K562 (cell line): ENCODE data around the gene CLIC1. TPM values are rescaled to one million over a fixed set of nuclear protein-coding genes. Genes with fewer than 3 reads are reported as not detected.

Experiments used
- CBX1 ChIP-seq: sonication (generic); IDR thresholded peaks from 2 replicates; pipeline ENCODE4 v1.6.1; 2016; ENCODE audit warnings: antibody characterized with exemption, low read depth, mild to moderate bottlenecking
- MLX ChIP-seq, 2 experiments: fragments of 450-650 bp in 1 of 2; sonication (generic) in 1 of 2; formaldehyde crosslinking; conservative IDR thresholded peaks; 2 replicates each; pipeline versions ENCODE4 v1.4.0 to v1.8.1; 2020 to 2022; ENCODE audit warnings: mild to moderate bottlenecking in 1 of 2, missing genetic modification reagents in 1 of 2
- NFXL1 ChIP-seq: fragments of 450-650 bp; formaldehyde crosslinking; IDR thresholded peaks from 2 replicates; pipeline ENCODE4 v1.4.0; 2021; ENCODE audit warnings: mild to moderate bottlenecking
- NR0B1 ChIP-seq: fragments of 450-650 bp; IDR thresholded peaks from one replicate; pipeline ENCODE4 v1.6.1; 2018; ENCODE audit warnings: mild to moderate bottlenecking, moderate library complexity; ENCODE audit not compliant: partially characterized antibody
- RBM22 ChIP-seq: fragments of 200-400 bp; formaldehyde crosslinking; IDR thresholded peaks from 2 replicates; pipeline ENCODE4 v1.6.1; 2018; ENCODE audit warnings: low read length, low read depth; ENCODE audit not compliant: poor library complexity, severe bottlenecking
- SMARCC2 ChIP-seq: fragments of 450-650 bp; IDR thresholded peaks from 2 replicates; pipeline ENCODE4 v1.6.1; 2017; ENCODE audit warnings: antibody characterized with exemption, moderate library complexity, mild to moderate bottlenecking, low read depth
- TCF3 ChIP-seq: sonication (generic); formaldehyde crosslinking; IDR thresholded peaks from 2 replicates; pipeline ENCODE4 v1.4.0; 2020; ENCODE audit warnings: mild to moderate bottlenecking, missing genetic modification reagents
- ZNF407 ChIP-seq: fragments of 450-650 bp; IDR thresholded peaks from 2 replicates; pipeline ENCODE4 v1.6.1; 2016; ENCODE audit warnings: low read depth
- ZNF699 ChIP-seq: fragments of 250-450 bp; sonication (Bioruptor Pico); IDR thresholded peaks from 2 replicates; pipeline ENCODE4 v1.8.0; 2021; ENCODE audit warnings: mild to moderate bottlenecking, moderate library complexity; ENCODE audit not compliant: insufficient replicate concordance
- polyA plus RNA-seq, 8 experiments: library from polyadenylated mRNA; depleted of rRNA in 4 of 8; stranded (reverse) in 5 of 8; unstranded in 3 of 8; fragments of >200 nt; fragmentation: Nextera tagmentation in 2 of 8; fragmentation: Illumina TruSeq in 1 of 8; extraction: Ambion mirVana in 2 of 8; extraction: Trizol in 1 of 8; gene quantifications; 2 replicates each; pipeline versions ENCODE4 v1.2.1 to v1.2.3, GENCODE V29; 2011 to 2014; ENCODE audit warnings: inconsistent platforms in 1 of 8, missing spikeins in 1 of 8
- total RNA-seq, 7 experiments: library from RNA; depleted of rRNA in 6 of 7; stranded (reverse); fragments of >200 nt in 6 of 7; fragmentation: Illumina TruSeq in 2 of 7; extraction: Trizol in 2 of 7; gene quantifications; 2 replicates each; pipeline versions ENCODE4 v1.2.1 to v1.2.3, GENCODE V29; 2011 to 2021; ENCODE audit warnings: low replicate concordance in 1 of 7
- TF ChIP-seq, protein P1 (sequence below): fragments of 250-450 bp; sonication (Bioruptor Pico); IDR thresholded peaks from 2 replicates; pipeline ENCODE4 v1.4.0; 2020

CLIC1 gene
- total and polyA plus RNA-seq, 9 of the 15 experiments (the other 6 are each of a cell fraction or from before 2014, with no cell fraction given) = 1,267 to 2,419 (median 1,808) TPM

DNA sequence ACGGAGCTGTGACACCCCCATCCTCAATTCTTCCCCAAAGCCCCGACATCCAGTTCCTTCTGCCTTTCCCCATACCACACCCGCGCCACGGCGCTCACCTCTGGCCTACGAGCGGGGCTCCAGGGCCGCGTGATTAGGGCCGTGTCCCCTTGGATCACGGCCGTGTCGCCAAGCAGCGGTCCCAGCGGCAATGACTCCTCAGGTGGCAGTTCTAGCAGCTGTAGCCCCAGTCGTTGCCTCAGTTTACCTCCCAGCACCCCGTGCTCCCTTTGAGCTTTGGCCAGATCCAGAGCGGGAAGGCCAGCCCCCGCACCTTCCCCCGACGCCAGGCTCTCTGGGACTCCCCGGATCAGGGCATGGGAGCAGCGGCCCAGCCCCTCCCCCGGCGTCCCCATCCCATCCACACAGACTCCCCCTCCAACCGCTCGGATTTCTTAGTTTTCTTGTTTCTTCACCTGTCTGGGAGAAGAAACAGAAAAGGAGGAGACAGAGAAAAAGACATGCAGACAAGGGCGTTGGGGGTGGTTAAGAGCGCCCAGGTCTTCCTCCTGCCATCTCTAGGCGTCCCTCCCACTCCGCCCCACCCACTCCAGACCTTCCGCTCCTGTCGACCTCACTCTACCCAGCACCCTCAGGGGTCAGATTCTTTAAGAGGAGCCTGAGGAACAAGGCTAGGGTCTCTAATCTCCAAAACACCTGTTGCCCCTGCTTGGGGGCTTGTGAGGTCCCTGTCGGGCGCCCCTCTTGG lies 7.4 kb downstream of the CLIC1 start, which contains the start of gene DDAH2 (continued):
- peak in 1 of 2 experiments; percentile 91; a peak in 1 of 4 replicates for TF ChIP-seq MLX (CRISPR knock-in tag; conservative IDR thresholded peaks at IDR 0.05)
- TF ChIP-seq, protein P1, sequence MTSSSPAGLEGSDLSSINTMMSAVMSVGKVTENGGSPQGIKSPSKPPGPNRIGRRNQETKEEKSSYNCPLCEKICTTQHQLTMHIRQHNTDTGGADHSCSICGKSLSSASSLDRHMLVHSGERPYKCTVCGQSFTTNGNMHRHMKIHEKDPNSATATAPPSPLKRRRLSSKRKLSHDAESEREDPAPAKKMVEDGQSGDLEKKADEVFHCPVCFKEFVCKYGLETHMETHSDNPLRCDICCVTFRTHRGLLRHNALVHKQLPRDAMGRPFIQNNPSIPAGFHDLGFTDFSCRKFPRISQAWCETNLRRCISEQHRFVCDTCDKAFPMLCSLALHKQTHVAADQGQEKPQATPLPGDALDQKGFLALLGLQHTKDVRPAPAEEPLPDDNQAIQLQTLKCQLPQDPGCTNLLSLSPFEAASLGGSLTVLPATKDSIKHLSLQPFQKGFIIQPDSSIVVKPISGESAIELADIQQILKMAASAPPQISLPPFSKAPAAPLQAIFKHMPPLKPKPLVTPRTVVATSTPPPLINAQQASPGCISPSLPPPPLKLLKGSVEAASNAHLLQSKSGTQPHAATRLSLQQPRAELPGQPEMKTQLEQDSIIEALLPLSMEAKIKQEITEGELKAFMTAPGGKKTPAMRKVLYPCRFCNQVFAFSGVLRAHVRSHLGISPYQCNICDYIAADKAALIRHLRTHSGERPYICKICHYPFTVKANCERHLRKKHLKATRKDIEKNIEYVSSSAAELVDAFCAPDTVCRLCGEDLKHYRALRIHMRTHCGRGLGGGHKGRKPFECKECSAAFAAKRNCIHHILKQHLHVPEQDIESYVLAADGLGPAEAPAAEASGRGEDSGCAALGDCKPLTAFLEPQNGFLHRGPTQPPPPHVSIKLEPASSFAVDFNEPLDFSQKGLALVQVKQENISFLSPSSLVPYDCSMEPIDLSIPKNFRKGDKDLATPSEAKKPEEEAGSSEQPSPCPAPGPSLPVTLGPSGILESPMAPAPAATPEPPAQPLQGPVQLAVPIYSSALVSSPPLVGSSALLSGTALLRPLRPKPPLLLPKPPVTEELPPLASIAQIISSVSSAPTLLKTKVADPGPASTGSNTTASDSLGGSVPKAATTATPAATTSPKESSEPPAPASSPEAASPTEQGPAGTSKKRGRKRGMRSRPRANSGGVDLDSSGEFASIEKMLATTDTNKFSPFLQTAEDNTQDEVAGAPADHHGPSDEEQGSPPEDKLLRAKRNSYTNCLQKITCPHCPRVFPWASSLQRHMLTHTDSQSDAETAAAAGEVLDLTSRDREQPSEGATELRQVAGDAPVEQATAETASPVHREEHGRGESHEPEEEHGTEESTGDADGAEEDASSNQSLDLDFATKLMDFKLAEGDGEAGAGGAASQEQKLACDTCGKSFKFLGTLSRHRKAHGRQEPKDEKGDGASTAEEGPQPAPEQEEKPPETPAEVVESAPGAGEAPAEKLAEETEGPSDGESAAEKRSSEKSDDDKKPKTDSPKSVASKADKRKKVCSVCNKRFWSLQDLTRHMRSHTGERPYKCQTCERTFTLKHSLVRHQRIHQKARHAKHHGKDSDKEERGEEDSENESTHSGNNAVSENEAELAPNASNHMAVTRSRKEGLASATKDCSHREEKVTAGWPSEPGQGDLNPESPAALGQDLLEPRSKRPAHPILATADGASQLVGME (CRISPR knock-in tag) = no peak
- TF ChIP-seq ZNF699 (CRISPR knock-in tag) = no peak
- TF ChIP-seq RBM22 = peak; percentile 98
- TF ChIP-seq SMARCC2 = no peak
- no peak for TF ChIP-seq CBX1
- TF ChIP-seq TCF3 (CRISPR knock-in tag) = peak; percentile 43
- no peak for TF ChIP-seq NR0B1
- no peak for TF ChIP-seq NFXL1 (CRISPR knock-in tag)
- no peak for TF ChIP-seq ZNF407
